NCI-H2196 (cell line): ENCODE measurements around the gene UTP11.
"Not testable (repeated sequence)": the region's sequence is repeated elsewhere in the genome, so short reads cannot be mapped to it uniquely, and the experiment has no call there.

ENCODE experiments used
- DNase-seq: peaks from one replicate; lab custom pipeline; 2025; ENCODE audit not compliant: unreplicated experiment; lab: John Stamatoyannopoulos, UW

The UTP11 gene

DNA sequence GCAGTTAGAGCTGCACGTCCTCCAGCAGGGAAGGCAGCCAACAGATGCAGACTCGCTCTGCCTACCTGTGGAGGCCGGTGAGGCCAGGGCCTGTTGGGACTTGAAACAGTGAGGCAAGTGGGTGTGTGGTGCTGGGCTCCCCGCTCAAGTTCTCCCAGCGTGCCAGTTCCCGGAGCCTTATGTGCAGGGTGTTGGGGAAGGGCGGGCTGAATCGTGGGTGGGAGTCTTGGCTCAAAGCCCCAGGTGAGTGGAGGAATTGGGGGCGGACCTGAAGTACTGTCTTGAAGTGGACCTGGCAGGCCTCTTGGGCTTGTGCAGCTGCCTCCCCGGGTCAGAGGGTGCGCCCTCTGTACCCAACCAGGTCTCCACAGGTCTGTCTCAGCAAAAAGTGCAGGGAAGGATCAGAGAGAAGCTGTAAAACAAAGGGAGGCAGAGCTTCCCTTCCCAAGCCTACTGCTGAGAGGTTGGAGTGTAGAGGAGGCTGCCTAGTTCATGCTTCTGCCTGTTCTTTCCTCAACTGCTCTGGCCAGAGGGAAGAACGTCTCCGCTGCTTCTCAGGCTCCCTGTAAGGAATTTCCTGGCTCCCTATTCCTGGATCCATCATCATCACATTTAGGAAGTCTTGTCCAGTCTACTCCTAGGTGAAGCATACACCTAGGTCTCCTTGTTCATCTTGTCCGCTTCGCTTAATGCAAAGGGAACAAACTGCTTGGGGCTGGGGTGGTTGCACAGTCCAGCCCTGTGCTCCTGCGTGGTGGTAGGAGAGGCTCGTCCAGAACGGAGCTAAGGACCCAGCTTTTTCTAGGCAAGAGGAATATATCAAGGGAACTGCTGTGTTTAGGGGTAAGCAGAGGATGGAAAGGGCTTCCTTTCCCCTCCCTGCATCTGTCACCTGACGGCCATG is 14.9 kb downstream of the UTP11 start:
- no peak for DNase-seq

DNA sequence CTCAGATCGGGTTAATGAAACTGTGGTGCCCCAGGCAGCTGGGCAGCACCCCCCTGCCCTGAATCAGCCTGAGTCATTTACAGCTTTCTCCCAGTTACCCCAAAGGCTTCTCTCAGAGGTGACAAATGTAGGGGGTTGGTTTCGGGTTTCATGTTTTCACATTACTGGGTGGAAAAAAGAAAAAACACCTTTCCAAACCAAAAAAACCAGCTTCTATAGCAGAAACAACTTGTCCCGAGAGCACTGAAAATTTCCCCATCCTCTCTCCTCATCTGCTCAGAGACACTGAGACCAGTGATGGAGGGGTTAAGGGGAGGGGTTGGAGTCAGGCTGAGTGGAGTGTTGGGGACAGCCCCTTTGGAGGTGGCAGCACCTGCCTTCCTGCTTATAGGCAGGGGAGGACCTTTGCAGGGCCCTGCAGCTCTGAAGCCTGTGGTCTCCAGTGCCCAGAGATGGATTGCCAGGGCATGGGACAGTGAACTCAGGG is 15.6 kb downstream of the UTP11 start:
- no peak for DNase-seq

DNA sequence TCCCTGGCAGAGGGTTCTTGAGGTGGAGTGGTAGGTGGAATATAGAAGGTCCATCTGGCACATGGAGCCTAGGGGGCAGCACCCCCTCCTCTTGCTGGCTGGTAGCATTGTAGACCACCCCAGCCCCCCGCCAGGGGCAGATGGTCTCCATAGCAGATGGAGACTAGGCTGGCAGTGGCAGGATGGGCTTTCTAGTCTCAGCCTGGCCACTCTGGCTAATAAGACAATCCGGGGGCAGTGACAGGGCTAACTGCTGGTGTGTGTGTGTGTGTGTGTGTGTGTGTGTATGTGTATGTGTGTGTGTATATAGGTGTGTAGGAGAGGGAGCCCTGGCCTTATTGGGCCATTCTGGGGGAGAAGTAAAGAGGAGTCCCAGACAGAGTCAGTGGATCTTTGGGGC is 16.1 kb downstream of the UTP11 start:
- no peak for DNase-seq

DNA sequence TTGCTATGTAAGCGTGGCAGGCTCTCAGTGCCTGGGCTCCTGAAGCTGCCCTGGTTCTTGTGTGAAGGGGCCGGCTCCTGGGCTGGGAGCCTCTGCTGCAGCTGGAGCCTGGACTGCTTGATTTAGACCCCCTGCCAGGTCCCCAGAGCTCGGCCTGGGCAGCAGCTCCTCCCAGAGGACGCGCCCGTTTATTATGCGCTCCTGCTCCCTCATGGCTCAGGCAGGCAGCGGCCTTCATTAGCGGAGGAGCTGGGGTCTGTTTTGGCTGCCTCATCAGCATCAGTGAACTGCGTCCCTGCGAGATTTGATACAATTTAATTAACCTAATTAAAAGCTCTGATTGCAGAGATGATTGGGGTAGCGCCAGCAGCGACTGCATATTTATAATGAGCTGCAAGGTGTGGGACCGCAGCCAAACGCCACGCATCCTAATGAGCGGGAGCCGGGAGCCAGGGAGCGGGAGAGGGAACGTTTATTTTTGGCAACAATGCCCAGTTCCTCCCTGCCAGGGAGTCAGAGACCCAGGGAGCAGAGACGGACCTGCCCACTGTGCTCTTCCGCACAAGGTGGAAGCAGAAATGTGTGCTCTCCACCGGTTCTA is 16.6 kb downstream of the UTP11 start:
- DNase-seq: no peak

DNA sequence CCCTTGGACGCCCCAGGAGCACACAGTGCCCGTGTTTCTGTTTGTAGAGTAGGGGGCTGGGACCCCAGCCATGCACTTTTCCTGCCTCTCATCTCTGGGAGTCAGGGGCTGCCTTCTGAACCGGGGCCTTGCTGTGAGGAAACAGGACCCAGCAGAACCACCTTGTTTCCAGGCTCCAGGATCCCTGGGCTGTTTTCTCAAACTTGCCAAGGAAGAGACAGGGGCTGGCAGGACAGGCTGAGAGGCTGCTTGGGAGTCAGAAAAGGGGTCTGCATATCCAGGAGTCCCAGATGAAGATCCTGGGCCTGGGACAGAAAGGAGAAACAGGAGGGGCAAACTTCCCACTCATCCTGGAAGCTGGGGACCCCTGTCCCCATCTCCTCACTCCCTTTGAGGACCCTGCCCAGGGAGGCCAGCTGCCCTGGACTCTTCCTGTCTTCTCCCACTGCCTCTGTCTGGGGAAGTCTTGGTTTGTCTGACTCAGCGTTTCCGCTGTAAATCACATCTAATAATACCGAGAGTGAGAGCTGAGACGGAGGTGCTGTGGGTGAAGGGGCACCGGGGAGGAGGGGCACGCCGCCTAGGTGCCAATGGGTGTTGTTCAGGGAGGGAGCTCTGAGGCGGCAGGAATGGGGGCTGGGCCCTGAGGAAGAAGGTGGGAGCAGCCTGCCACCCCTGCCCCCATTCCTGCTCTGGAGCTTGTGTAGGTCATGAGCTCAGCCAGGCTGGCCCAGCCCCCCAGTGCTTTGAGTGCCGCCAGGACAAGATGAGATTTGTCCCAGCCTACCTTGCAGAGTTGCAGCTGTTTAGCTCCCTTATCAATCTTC is 17.4 kb downstream of the UTP11 start:
- no peak for DNase-seq

DNA sequence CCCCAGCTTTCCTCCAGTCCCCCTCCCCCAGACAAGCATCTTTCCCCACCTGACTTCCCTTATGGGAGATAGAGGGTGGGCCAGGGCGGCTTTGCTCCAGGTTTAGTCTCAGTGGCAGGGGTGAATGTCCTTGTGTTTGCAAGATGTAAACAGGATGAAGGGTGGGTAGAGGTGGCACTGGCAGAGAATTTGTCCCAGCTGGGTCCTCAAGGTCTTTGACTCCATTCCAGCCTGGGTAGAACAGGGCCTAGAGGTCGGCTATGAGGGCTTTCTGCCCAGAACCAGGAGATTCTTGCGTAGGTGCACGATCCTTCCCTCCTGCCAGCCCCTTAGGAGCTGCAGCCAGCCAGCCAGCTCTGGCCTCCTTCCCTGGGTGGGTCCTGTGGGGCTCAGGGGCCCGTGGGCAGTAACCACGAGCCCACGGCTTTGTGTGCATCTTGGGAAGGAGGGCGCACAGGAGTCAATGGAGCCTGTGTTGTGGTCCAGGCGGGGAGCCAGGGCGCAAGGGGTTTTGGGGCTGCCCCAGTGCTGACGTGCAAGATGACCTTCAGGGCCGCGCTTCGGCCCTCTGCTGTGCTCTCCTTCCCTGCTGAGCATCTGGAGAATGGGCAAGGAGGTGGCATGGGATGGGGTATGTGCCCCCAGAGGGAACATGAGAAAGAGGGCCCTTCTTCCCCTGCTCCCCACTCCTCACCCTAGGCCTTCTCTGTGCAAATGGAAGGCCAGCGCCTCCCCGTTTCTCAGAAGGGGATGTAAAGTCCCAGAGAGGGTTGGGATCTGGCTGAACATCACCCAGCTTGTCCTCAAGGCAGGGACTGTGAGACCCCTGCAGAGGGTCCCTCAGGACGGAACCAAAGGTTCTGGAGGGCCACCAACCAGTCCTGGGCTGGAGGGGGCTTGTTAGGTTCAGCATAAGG is 18.3 kb downstream of the UTP11 start:
- DNase-seq: no peak

DNA sequence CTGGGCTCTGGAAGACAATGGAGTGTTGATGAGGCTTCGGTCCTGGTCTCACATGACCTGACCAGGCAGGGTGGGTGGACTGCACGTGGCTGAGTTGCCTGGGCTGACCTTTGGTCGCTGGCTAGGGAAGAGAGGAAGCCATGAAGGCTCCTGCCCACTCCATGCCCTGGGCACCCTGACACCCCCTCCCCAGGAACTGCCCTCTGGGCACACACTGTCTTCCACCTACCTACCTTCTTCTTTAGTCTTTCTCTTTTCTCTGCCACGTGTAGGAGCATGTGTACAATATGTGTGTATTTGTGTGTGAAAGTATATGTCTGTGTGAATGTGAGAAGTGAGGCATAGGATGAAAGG is 19.0 kb downstream of the UTP11 start:
- DNase-seq: no peak

DNA sequence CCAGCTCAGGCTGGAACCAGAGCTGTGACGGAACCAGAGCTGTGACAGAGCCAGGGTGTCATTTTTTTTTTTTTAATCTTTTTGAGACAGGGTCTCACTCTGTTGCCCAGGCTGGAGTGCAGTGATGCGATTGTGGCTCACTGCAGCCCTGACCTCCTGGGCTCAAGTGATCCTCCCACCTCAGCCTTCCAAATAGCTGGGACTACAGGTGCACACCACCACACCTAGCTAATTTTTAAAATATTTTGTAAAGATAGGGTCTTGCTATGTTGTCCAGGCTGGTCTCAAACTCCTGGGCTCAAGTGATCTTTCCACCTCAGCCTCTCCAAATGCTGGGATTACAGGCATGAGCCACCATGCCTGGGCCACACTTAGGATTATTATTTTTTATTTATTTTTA is 20.5 kb downstream of the UTP11 start:
- DNase-seq: not testable (repeated sequence)

DNA sequence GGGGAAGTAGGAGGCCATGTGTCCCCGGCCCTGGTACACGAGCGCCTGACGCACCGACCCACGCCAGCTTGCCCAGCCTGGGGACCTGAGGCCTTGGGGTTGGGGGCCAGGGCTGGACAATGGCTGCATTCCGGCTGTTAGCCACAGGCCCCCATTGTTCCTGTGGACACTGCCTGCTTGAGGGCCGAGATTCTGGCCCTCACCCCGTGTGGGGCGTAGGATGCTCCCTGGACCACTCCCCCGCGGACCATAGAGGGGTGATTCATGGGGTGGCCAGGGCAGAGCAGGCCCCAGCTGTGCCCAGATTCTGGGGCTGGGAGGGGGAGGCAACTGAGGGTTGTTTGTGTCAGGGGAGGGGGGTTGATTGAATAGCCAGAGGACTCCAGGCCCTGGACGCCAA is 22.3 kb downstream of the UTP11 start:
- no peak for DNase-seq

DNA sequence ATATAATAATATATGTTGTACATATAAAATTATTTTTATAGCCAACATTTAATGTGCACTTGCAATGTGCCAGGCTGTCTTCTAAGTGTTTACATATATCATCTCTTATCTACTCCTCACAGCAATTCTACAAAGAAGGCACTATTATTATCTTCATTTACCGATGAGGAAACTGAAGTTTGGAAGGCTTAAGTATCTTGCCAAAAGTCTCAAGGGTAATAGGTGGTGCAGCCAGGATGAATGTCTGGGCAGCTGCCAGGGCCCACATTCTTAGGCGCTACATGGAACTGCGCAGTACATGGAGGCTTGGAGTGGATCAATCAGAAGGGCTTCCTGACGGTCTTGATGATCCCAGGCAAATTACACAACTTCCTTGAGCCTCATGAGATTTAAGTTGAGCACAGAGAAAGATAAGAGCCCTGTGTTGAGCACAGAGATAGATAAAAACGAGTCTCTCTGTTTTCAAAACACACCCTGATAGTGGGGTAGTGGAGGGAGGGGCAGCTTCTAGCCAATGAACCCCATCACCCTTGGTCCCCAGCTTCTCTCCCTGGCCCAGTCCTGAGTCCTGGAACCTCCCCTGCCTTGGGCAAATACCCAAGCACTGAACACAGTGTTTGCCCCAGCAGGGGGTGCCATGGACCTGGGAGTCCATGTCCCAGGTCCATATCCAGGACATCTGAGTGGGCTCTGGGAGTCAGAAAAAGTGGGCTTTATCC is 24.8 kb downstream of the UTP11 start:
- no peak for DNase-seq

DNA sequence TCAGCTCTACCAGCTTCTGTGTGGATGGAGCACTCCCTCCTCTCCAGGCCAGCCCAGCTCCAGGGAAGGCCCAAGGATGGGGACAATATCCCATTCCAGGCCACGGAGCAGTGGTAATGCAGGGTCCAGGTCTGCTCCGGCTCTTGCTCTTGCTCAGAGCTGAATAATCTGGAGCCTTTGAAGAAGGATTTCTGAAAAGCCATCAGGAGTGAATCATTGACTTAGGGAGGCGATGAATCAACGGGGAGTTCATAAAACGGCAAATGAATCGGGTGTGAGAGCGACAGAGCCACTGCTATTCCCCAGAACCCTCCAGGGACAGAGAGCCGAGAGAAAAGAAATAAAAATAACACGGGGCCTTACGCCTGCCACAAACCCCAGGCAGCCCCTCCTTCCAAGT is 26.3 kb downstream of the UTP11 start:
- DNase-seq: no peak

DNA sequence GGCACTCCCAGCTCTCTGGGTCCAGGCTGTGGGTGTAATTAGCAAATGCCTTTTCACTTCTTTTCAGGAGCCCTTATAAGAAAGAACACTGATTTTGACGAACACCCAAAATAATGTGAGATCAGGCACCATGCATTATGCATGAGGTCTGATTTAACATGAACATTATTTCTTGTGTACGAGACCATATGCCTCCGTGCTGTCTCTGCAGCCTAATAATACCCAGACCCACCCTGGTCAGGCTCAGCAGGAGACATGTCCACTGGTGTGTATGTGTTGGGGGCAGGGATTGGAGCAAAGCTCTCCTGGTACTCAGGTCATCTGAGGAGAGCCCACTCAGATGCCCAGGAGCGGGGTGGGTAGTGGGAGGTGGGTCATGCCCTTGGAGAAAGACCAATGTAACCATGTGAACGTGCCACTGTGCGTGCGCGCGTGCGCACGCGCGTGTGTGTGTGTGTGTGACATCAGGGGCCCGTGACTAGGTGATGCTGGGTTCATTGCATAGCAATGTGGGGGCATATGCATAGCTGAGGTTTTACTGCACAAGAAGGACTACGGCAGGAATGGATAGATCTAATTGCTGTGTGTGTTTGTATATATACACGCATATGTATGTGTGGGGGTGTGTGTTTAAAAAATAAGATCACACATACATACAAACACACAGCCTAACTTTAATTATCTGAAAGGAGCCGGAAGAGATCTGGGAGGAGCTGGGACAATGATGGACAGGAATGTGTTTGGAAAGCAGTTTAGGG is 27.0 kb downstream of the UTP11 start:
- no peak for DNase-seq

DNA sequence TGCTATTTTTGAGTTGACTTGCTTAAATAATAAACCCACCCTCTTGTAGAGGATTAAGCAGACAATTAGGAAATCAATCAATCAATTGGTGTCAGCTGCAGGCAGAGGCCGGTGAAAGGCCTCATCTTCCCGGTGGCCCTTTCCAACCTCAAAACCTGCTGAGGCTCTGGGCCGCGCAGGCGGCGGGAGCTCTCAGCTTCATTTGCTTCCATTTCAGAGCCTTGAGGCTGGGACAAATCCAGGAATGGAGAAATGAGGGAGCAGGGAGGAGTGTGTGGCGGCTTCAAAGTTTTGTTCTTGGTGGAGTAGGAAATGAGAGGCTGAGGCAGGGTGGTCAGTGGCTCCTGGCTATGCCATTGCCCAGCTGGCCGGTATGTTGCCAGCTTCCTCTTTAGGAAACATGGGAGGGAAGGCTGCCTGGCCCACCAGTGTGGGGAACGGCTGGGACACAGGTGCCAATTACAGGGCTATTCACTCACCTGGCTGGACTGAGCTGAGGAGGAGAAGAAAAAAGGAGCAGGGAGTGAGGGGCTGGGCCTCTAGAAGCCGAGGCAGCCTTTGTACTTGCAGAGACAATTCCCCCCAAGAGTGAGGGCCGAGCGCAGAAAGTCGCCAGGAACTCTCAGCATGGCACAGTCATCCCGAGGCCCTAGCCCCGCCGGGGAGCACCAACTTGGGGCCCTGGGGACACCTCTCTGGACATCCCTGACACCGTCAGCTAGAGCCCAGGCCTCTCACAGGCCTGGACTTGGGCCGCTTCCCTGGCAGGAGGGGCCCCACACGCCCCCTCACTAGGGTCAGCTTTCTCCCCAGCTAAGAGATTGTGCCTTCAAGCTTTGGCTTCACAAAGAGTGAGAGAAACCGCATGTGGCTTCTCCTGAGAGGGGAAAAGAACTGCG is 29.7 kb downstream of the UTP11 start:
- DNase-seq: no peak

DNA sequence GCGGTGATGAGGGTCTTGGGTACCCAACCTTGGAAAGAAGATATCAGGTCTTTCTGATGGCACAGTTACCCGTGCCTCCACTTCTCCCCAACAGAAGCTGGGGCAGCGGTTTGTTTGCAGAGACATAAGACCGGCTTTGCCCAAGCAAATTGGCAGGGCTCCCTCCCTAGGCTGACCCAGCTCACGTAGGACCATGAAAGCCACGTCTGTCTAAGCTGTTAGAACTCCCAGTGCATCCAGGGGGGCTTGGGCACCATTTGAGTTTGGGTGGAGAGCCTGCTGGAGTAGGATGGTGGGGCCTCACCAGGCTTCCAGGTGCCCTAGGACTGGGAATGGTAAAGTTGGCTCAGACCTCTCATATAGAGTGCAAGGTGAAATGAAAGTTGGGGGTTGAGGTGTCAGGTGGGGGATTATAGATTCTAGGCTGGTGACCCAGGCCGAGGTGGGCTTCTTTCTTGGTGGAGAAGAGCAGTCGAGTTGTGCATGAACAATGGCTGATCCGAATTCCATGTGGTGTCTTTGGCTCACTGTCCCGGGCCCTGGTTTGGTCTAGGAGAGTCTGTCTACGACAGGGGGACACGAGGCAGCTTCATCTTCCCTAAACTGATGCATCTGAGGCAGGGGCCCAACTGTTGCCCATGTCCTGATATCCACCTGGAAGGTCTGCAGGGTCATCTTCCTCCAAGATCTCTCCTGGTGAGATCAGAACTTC is 30.7 kb downstream of the UTP11 start:
- DNase-seq: no peak

DNA sequence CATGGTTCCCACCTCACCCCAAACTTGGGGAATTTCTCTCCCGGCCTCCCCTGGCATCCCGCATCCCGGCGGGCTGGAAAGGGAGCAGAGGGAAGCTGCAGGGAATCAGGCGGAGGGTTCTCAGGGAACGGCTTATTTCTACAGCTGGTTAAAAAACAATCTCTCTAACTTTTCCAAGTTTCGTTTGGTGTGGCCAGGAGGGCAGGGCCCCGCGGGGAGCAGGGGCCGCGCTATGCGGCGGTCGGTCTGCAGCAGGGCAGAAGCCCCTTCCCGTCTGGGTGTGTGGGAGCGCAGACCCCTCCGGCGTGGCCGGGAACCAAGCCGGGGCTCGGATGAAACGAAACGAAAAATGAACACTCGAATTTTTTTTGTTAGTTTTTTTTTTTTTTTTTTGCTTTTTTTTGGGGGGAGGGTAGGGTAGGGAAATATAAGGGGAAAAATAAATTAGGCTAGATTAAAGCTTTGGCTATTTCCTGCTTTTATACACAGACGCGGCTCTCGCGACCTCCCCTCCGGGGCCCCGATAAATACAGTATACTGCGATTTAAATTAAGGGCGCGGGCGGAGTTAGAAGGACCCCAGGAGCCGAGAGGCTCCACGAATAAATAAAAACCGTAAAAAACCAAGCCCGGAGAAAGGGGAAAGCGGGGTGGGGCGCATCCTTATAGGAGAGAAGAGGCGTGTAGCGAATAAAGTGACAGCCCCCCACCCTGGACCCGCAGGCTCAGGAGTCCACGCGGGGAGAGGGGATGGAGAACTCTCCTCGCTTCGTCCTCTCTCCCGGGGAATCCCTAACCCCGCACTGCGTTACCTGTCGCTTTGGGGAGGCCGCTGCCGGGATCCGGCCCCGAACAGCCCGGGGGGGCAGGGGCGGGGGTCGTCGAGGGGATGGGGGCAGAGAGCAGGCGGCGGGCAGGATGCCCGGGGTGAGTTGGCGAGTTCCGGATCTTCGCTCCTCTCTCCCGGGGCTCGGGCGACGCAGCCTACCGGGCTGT is 32.0 kb downstream of the UTP11 start:
- DNase-seq: no peak
